ENCODE measurements around the gene PPP1R16B. TPM values are rescaled to one million over a fixed set of nuclear protein-coding genes. Genes with fewer than 3 reads are reported as not detected.

Gene PPP1R16B
- total RNA-seq, 5 donors from 2014 or later (not counting 1 experiment from before 2014, with no cell fraction given), result 32.0 to 58.5 (median 50.2) TPM

DNA sequence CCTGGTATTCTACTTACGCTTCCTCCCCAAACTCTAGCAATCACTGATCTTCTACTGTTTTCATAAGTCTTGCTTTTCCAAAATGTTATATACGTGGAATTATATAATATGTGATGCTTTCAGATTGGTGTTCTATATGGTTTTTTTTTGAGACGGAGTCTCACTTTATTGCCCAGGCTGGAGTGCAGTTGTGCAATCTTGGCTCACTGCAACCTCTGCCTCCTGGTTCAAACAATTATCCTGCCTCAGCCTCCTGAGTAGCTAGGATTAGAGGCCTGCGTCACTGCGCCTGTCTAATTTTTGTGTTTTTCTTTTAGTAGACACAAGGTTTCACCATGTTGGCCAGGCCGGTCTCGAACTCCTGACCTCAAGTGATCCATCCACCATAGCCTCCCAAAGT, 109.9 kb downstream of the PPP1R16B start:
- no peaks in the 10 kb centered on the region for H3K27me3 ChIP-seq (replicated peaks in 1 of 2; ENCODE audit: control insufficient read depth in 2 of 2, extremely low read depth in 1 of 2, insufficient read depth in 2 of 2, low read length in 1 of 2)
- Mint-ChIP-seq H3K27me3 (no peaks in the 10 kb centered on the region), H3K36me3 (peaks cover 31% of the 10 kb centered on the region), H3K9me3 (no peaks in the 10 kb centered on the region), H3K27ac (no peak overlapping the region), H3K4me3 (no peak overlapping the region), H3K4me1 (no peaks in the 10 kb centered on the region)
- ATAC-seq (replicated peaks in 1 of 4) (no peak), DNase-seq (no peak)
- WGBS (ENCODE audit: insufficient coverage), result 92% methylated on average over 3 of the region's 7 CpGs
- CTCF ChIA-PET, result no interaction called here
- H3K36me3 ChIP-seq (ENCODE audit: control insufficient read depth in 2 of 2, extremely low read depth in 1 of 2, insufficient read depth in 1 of 2, low read length in 1 of 2), result peaks cover 7 to 66% of the 10 kb centered on the region in 2 donors
- no peaks in the 10 kb centered on the region for H3K4me1 ChIP-seq (ENCODE audit: control insufficient read depth in 1 of 2, extremely low read depth in 1 of 2, insufficient read depth in 2 of 2, low read length in 2 of 2)
- no peak overlapping the region for H3K27ac ChIP-seq (ENCODE audit: low read length)
- POLR2A ChIA-PET, result no interaction called here
- no peaks in the 10 kb centered on the region for H3K9me3 ChIP-seq
- H3K4me3 ChIP-seq (ENCODE audit: control insufficient read depth in 1 of 2, extremely low read depth in 1 of 2, low read length in 1 of 2), result no peak overlapping the region

DNA sequence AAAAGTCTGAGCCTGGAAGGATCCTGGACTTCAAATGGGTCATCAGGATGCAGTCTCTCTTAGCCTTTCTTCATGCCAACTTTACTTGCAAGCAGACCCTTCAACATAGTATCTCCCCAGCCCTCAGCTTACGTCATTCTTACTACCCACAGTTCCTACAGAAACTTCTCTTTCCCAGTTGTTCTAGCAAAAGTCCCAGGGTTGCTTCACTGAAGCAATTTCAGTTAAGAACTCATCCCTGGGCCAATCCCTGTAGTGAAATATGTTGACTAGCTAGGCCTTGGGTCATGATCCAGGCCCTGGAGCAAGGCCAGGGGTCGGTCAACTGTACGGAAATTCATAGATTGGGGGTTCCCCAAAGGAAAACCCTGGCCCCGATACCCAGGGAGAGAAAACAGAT, 112.2 kb downstream of the PPP1R16B start:
- Mint-ChIP-seq H3K4me1 (no peaks in the 10 kb centered on the region), H3K4me3 (no peak overlapping the region), H3K9me3 (no peaks in the 10 kb centered on the region), H3K36me3 (peaks cover 28% of the 10 kb centered on the region), H3K27me3 (no peaks in the 10 kb centered on the region), H3K27ac (no peak overlapping the region)
- no peaks in the 10 kb centered on the region for H3K27me3 ChIP-seq (replicated peaks in 1 of 2; ENCODE audit: control insufficient read depth in 2 of 2, extremely low read depth in 1 of 2, insufficient read depth in 2 of 2, low read length in 1 of 2)
- ChIA-PET POLR2A (no interaction called here), CTCF (interaction anchor here in 1 of 2 donors (0.7 kb wide), 1 partner anchor 288 kb away, joined by 3 read pairs; no protein-coding TSS in a partner anchor)
- no peak overlapping the region for H3K27ac ChIP-seq (ENCODE audit: low read length)
- peaks cover 7 to 66% of the 10 kb centered on the region in 2 donors for H3K36me3 ChIP-seq (ENCODE audit: control insufficient read depth in 2 of 2, extremely low read depth in 1 of 2, insufficient read depth in 1 of 2, low read length in 1 of 2)
- DNase-seq (no peak), ATAC-seq (replicated peaks in 1 of 4) (no peak)
- no peaks in the 10 kb centered on the region for H3K9me3 ChIP-seq
- WGBS (ENCODE audit: insufficient coverage), result 100% methylated on average over 3 of the region's 4 CpGs
- no peaks in the 10 kb centered on the region for H3K4me1 ChIP-seq (ENCODE audit: control insufficient read depth in 1 of 2, extremely low read depth in 1 of 2, insufficient read depth in 2 of 2, low read length in 2 of 2)
- H3K4me3 ChIP-seq (ENCODE audit: control insufficient read depth in 1 of 2, extremely low read depth in 1 of 2, low read length in 1 of 2), result no peak overlapping the region

DNA sequence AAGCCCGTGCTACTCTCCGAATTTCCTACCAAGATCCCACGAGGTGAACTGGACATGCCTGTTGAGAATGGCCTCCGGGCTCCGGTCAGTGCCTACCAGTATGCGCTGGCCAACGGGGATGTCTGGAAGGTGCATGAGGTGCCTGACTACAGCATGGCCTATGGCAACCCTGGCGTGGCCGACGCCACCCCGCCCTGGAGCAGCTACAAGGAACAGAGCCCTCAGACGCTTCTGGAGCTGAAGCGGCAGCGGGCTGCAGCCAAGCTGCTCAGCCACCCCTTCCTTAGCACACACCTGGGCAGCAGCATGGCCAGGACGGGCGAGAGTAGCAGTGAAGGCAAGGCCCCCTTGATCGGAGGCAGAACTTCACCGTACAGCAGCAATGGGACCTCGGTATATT, 112.7 kb downstream of the PPP1R16B start:
- DNase-seq (no peak), ATAC-seq (replicated peaks in 1 of 4) (no peak)
- H3K27me3 ChIP-seq (replicated peaks in 1 of 2; ENCODE audit: control insufficient read depth in 2 of 2, extremely low read depth in 1 of 2, insufficient read depth in 2 of 2, low read length in 1 of 2), result no peaks in the 10 kb centered on the region
- Mint-ChIP-seq H3K36me3 (peaks cover 28% of the 10 kb centered on the region), H3K27ac (no peak overlapping the region), H3K27me3 (no peaks in the 10 kb centered on the region), H3K9me3 (no peaks in the 10 kb centered on the region), H3K4me3 (no peak overlapping the region), H3K4me1 (no peaks in the 10 kb centered on the region)
- ChIA-PET POLR2A (no interaction called here), CTCF (interaction anchor here in 1 of 2 donors (0.6 kb wide), 1 partner anchor 76 kb away, joined by 7 read pairs; no protein-coding TSS in a partner anchor)
- no peaks in the 10 kb centered on the region for H3K4me1 ChIP-seq (ENCODE audit: control insufficient read depth in 1 of 2, extremely low read depth in 1 of 2, insufficient read depth in 2 of 2, low read length in 2 of 2)
- 95% methylated on average over 11 of the region's 19 CpGs for whole genome bisulfite sequencing (ENCODE audit: insufficient coverage)
- no peak overlapping the region for H3K4me3 ChIP-seq (ENCODE audit: control insufficient read depth in 1 of 2, extremely low read depth in 1 of 2, low read length in 1 of 2)
- no peak overlapping the region for H3K27ac ChIP-seq (ENCODE audit: low read length)
- peaks cover 7 to 68% of the 10 kb centered on the region in 2 donors for H3K36me3 ChIP-seq (ENCODE audit: control insufficient read depth in 2 of 2, extremely low read depth in 1 of 2, insufficient read depth in 1 of 2, low read length in 1 of 2)
- no peaks in the 10 kb centered on the region for H3K9me3 ChIP-seq

DNA sequence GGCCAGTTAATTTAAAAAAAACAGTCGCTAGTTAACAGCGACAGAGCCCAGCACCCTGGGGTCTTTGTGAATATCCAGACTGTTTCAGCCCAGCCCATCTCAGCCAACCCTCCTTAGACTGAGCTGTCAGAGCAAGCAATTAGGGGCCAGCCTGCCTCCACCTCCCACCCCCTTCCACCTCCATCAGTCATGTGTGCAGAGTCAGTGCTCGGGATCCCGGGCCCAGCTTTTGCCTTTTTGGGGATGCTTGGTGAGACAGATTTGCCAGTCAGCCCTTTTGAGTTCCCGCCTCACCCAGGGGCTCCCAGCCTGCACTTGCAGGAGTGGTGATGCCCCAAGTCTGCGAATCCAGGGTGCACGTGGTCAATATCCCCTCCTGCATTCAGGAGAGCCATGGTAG, 114.2 kb downstream of the PPP1R16B start:
- H3K4me3 Mint-ChIP-seq, result no peak overlapping the region
- no peaks in the 10 kb centered on the region for H3K9me3 ChIP-seq
- DNase-seq, result no peak
- no peak overlapping the region for H3K27ac Mint-ChIP-seq
- no peaks in the 10 kb centered on the region for H3K27me3 ChIP-seq (replicated peaks in 1 of 2; ENCODE audit: control insufficient read depth in 2 of 2, extremely low read depth in 1 of 2, insufficient read depth in 2 of 2, low read length in 1 of 2)
- no peaks in the 10 kb centered on the region for H3K27me3 Mint-ChIP-seq
- peaks cover 5 to 56% of the 10 kb centered on the region in 2 donors for H3K36me3 ChIP-seq (ENCODE audit: control insufficient read depth in 2 of 2, extremely low read depth in 1 of 2, insufficient read depth in 1 of 2, low read length in 1 of 2)
- H3K36me3 Mint-ChIP-seq, result peaks cover 24% of the 10 kb centered on the region
- 93% methylated on average over 3 of the region's 7 CpGs for WGBS (ENCODE audit: insufficient coverage)
- no peak overlapping the region for H3K27ac ChIP-seq (ENCODE audit: low read length)
- CTCF ChIA-PET, result no interaction called here
- H3K4me3 ChIP-seq (ENCODE audit: control insufficient read depth in 1 of 2, extremely low read depth in 1 of 2, low read length in 1 of 2), result no peak overlapping the region
- H3K9me3 Mint-ChIP-seq, result no peaks in the 10 kb centered on the region
- no peaks in the 10 kb centered on the region for H3K4me1 ChIP-seq (ENCODE audit: control insufficient read depth in 1 of 2, extremely low read depth in 1 of 2, insufficient read depth in 2 of 2, low read length in 2 of 2)
- no peaks in the 10 kb centered on the region for H3K4me1 Mint-ChIP-seq
- POLR2A ChIA-PET, result no interaction called here
- no peak for ATAC-seq (replicated peaks in 1 of 4)

DNA sequence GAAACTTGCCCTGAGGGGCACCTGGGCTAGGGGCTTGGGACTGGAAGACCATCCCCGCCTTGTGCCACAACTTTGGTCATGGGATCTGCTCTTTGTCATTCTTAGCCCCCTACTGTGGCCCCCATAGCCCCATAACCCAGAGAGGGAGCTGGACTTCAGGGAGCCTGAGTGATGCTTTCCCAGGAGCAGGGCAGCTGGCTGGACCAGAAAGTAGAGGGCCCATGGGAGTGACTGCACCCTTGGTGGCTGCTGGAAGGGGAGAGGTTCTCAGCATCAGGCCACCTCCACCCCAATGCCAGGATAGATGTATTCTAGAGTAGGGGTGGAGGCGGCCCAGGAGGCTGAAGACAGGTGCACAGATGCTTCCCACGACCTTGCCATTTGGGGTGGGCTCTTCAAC, 114.9 kb downstream of the PPP1R16B start:
- Mint-ChIP-seq H3K4me3 (no peak overlapping the region), H3K27me3 (no peaks in the 10 kb centered on the region), H3K36me3 (peaks cover 19% of the 10 kb centered on the region), H3K9me3 (no peaks in the 10 kb centered on the region), H3K4me1 (peaks cover 0 to 7% (median 4%) of the 10 kb centered on the region in 3 donors), H3K27ac (no peak overlapping the region)
- Histone ChIP-seq H3K4me3 (ENCODE audit: control insufficient read depth in 1 of 2, extremely low read depth in 1 of 2, low read length in 1 of 2) (no peak overlapping the region), H3K27me3 (replicated peaks in 1 of 2; ENCODE audit: control insufficient read depth in 2 of 2, extremely low read depth in 1 of 2, insufficient read depth in 2 of 2, low read length in 1 of 2) (no peaks in the 10 kb centered on the region), H3K4me1 (ENCODE audit: control insufficient read depth in 1 of 2, extremely low read depth in 1 of 2, insufficient read depth in 2 of 2, low read length in 2 of 2) (no peaks in the 10 kb centered on the region), H3K36me3 (ENCODE audit: control insufficient read depth in 2 of 2, extremely low read depth in 1 of 2, insufficient read depth in 1 of 2, low read length in 1 of 2) (peaks cover under 1 to 50% of the 10 kb centered on the region in 2 donors), H3K9me3 (no peaks in the 10 kb centered on the region), H3K27ac (ENCODE audit: low read length) (no peak overlapping the region)
- 100% methylated on average over 1 of the region's 3 CpGs for WGBS (ENCODE audit: insufficient coverage)
- ATAC-seq (replicated peaks in 1 of 4), result no peak
- ChIA-PET POLR2A (no interaction called here), CTCF (no interaction called here)
- no peak for DNase-seq

DNA sequence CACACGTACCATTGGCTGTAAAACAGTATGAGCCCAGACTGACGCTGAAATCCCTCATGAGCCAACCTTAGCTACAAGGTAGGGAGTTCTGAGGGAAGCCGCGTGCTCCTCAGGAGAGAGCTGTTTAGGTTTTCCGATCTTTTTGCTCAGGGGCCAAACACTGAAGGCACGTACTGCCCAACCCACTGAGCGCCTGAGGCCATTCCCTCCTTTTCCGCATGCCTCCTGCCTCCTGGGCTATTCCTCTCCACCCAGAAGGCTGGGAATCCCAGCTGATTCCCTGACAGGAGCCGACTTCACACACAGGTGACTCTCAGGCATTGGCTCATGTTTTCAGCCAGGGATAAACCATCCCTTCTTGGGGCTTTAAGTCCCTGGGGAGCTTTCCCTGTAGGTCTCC, 115.4 kb downstream of the PPP1R16B start:
- CTCF ChIA-PET, result no interaction called here
- DNase-seq (no peak), ATAC-seq (replicated peaks in 1 of 4) (no peak)
- Mint-ChIP-seq H3K27me3 (no peaks in the 10 kb centered on the region), H3K27ac (no peak overlapping the region), H3K36me3 (peaks cover 15% of the 10 kb centered on the region), H3K4me1 (peaks cover 3 to 11% (median 7%) of the 10 kb centered on the region in 3 donors), H3K9me3 (no peaks in the 10 kb centered on the region), H3K4me3 (no peak overlapping the region)
- H3K36me3 ChIP-seq (ENCODE audit: control insufficient read depth in 2 of 2, extremely low read depth in 1 of 2, insufficient read depth in 1 of 2, low read length in 1 of 2), result peaks cover 0 to 45% of the 10 kb centered on the region in 2 donors
- H3K27ac ChIP-seq (ENCODE audit: low read length), result no peak overlapping the region
- H3K4me1 ChIP-seq (ENCODE audit: control insufficient read depth in 1 of 2, extremely low read depth in 1 of 2, insufficient read depth in 2 of 2, low read length in 2 of 2), result peaks cover 0 to 4% of the 10 kb centered on the region in 2 experiments
- no peaks in the 10 kb centered on the region for H3K9me3 ChIP-seq
- POLR2A ChIA-PET, result no interaction called here
- H3K27me3 ChIP-seq (replicated peaks in 1 of 2; ENCODE audit: control insufficient read depth in 2 of 2, extremely low read depth in 1 of 2, insufficient read depth in 2 of 2, low read length in 1 of 2), result no peaks in the 10 kb centered on the region
- no peak overlapping the region for H3K4me3 ChIP-seq (ENCODE audit: control insufficient read depth in 1 of 2, extremely low read depth in 1 of 2, low read length in 1 of 2)
- 100% methylated on average over 5 of the region's 9 CpGs for WGBS (ENCODE audit: insufficient coverage)

DNA sequence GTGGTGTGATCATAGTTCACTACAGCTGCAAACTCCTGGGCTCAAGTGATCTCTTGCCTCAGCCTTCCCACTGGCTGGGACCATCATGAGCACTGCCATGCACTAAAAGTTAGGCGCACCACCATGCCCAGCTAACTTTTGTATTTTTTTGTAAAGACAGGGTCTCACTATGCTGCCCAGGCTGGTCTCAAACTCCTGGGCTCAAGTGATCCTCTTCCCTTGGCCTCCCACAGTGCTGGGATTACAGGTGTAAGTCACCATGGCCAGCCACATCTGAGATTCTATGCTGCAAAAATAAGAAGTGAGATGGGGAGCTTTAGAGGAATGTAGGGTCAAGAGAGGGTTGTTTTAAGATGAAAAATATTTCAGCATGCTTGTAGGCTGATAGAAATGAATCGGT, 119.2 kb downstream of the PPP1R16B start:
- Mint-ChIP-seq H3K27ac (peak overlapping the region; percentile 1 to 27), H3K36me3 (no peaks in the 10 kb centered on the region), H3K4me3 (peak overlapping the region in 2 of 3 donors; percentile 7 to 77), H3K4me1 (peaks cover 18 to 27% (median 23%) of the 10 kb centered on the region in 3 donors), H3K27me3 (no peaks in the 10 kb centered on the region), H3K9me3 (no peaks in the 10 kb centered on the region)
- Histone ChIP-seq H3K4me3 (ENCODE audit: control insufficient read depth in 1 of 2, extremely low read depth in 1 of 2, low read length in 1 of 2) (no peak overlapping the region), H3K27ac (ENCODE audit: low read length) (no peak overlapping the region), H3K27me3 (replicated peaks in 1 of 2; ENCODE audit: control insufficient read depth in 2 of 2, extremely low read depth in 1 of 2, insufficient read depth in 2 of 2, low read length in 1 of 2) (peaks cover 0 to 4% of the 10 kb centered on the region in 2 experiments), H3K4me1 (ENCODE audit: control insufficient read depth in 1 of 2, extremely low read depth in 1 of 2, insufficient read depth in 2 of 2, low read length in 2 of 2) (peaks cover 0 to 31% of the 10 kb centered on the region in 2 experiments), H3K9me3 (no peaks in the 10 kb centered on the region), H3K36me3 (ENCODE audit: control insufficient read depth in 2 of 2, extremely low read depth in 1 of 2, insufficient read depth in 1 of 2, low read length in 1 of 2) (peaks cover 0 to 19% of the 10 kb centered on the region in 2 donors)
- WGBS (ENCODE audit: insufficient coverage), result 100% methylated on average over 2 of the region's 2 CpGs
- ATAC-seq (replicated peaks in 1 of 4) (no peak), DNase-seq (no peak)
- CTCF ChIA-PET, result interaction anchor here in 1 of 2 donors (1.1 kb wide), 2 partner anchors 38 to 69 kb away, joined by 3 read pairs; no protein-coding TSS in a partner anchor
- POLR2A ChIA-PET, result no interaction called here

All from T-cell (primary cell).